ENCODE measurements around the gene CD8B. TPM values are rescaled to one million over a fixed set of nuclear protein-coding genes. Genes with fewer than 3 reads are reported as not detected.

CD8B gene
- total and polyA plus RNA-seq, 2 of the 13 experiments (the other 11 are each of a cell fraction or from before 2014, with no cell fraction given) = 0.04 TPM; not detected in 1

DNA sequence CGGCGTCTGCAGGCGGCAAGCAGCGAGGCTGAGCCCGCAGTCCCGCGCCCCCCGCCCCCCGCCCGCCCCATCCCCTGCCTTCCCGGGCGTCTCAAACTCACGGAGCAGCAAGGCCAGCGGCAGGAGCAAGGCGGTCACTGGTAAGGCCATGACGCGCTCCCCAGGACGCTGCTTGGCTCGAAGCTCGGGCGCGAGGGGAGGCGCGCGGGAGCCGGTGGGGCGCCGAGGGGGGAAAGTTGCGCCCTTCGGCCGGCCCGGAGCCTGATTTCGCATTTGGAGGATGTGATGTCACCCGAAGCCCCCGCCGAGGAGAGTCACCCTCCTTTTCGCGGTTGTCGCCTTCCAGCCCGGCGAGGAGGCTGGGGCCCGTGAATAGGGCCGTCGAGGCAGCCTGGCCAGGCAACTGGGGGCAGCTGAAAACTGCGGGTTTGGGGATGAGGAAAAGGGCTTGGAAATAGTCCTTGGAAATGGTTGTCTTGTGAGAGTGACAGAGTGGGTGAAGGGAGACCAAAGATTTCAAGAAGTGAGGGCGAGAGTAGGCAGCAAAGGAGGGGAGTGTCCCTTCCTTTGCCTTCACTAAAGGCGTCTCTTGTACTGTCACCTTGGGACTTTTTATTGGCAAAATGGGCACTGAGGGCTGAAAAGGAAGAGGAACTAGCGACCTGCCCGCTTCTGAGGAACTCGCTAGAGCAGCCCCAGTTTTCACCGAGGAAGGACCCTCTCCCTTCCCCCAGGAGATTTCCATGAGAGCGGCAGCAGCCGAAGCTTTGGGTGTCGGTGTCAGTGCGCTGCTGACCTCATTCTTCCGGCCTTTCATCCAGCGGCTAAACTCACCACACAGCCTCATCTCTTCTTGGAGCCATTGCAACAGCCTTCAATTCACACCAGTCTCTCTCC, 70.8 kb downstream of the CD8B start, which contains the start of gene CD8A:
CD8A (minus strand) TSS at position 238 of the 897 bp plus-strand sequence; CDS start at position 150, 88 bp downstream.
- ChIA-PET CTCF (ENCODE audit: low intra/inter-chr PET ratio, low total read pairs) (no interaction called here), POLR2A (no interaction called here)
- Histone ChIP-seq H3K27me3 (ENCODE audit: control insufficient read depth in 1 of 2, insufficient read depth in 2 of 2, low read length in 2 of 2) (peaks cover 10 to 67% of the 10 kb centered on the region in 2 experiments), H4K20me1 (ENCODE audit: insufficient read depth, low read length) (no peaks in the 10 kb centered on the region), H3K27ac (ENCODE audit: extremely low read length, insufficient read depth, low read length) (no peak within 1 kb of the TSS), H2AFZ (ENCODE audit: low read length) (no peak within 1 kb of the TSS), H3K4me2 (ENCODE audit: low read depth, low read length) (peak within 1 kb of the TSS; percentile 44), H3K4me1 (ENCODE audit: insufficient read depth, low read length) (peaks cover 9% of the 10 kb centered on the region; the same call in 1 of the 2 replicates), H3K79me2 (ENCODE audit: insufficient read depth, low read length) (no peaks in the 10 kb centered on the region), H3K9me3 (ENCODE audit: low read length) (peaks cover 3% of the 10 kb centered on the region; the same call in 1 of the 2 replicates), H3K4me3 (replicated peaks in 1 of 3; ENCODE audit: insufficient read depth in 1 of 3, low read depth in 2 of 3, low read length in 3 of 3) (peak within 1 kb of the TSS in 1 of 3 experiments; percentile 39; a peak in 1 of 6 replicates), H3K9ac (ENCODE audit: insufficient read depth, low read depth, low read length) (no peak within 1 kb of the TSS), H3K36me3 (replicated peaks in 1 of 2; ENCODE audit: control insufficient read depth in 1 of 2, insufficient read depth in 2 of 2, low read length in 2 of 2) (no peaks in the 10 kb centered on the region)
- intact Hi-C loops (cut with micrococcal nuclease; ENCODE audit: unreplicated experiment) = no loop called here
- BruUV-seq (replicated peaks) = no TSS peak
- TF ChIP-seq CCAR2 (optimal IDR thresholded peaks at IDR 0.05; ENCODE audit: low read depth, low read length) = no peak
- 0 out of 2 replicates have a peak, but pooled peaks have one; percentile 76 for TF ChIP-seq EZH2 (conservative IDR thresholded peaks at IDR 0.05; ENCODE audit: low read depth, low read length)
- ATAC-seq (peak; percentile 33), DNase-seq (ENCODE audit: low spot score) (no peak), FAIRE-seq (no peak)
- WGBS (ENCODE audit: low lambda C conversion rate) = 48% methylated on average over 39 of the region's 57 CpGs
- in situ Hi-C loops (cut with HindIII; ENCODE audit: extremely low pct_ligation_motif_present, low pct_unique_long_range_greater_than_20kb) = no loop called here

DNA sequence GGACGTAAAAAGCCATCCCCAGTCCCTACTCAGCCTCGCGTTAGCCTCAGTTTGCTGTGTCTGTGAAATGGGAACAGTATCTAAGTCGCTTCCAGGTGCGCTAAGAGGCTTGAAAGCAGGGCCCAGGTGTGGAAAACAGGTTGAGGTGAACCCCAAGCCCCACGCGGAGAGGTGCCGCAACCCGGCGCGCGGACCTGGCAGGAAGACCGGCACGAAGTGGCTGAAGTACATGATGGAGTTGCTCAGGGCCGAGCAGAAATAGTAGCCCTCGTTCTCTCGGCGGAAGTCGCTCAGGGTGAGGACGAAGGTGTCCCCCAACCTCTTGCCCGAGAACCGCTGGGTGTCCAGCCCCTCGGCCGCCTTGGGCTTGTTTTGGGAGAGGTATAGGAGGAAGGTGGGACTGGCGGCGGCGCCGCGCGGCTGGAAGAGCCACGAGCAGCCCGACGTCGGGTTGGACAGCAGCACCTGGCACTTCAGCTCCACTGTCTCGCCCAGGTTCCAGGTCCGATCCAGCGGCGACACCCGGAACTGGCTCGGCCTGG, 71.5 kb downstream of the CD8B start:
- DNase-seq (ENCODE audit: low spot score) = no peak
- Histone ChIP-seq H3K4me1 (ENCODE audit: insufficient read depth, low read length) (peaks cover 9% of the 10 kb centered on the region; the same call in 1 of the 2 replicates), H4K20me1 (ENCODE audit: insufficient read depth, low read length) (no peaks in the 10 kb centered on the region), H2AFZ (ENCODE audit: low read length) (no peak overlapping the region), H3K27ac (ENCODE audit: extremely low read length, insufficient read depth, low read length) (no peak overlapping the region), H3K4me3 (replicated peaks in 1 of 3; ENCODE audit: insufficient read depth in 1 of 3, low read depth in 2 of 3, low read length in 3 of 3) (no peak overlapping the region; a peak in 1 of 6 replicates), H3K9me3 (ENCODE audit: low read length) (no peaks in the 10 kb centered on the region), H3K27me3 (ENCODE audit: control insufficient read depth in 1 of 2, insufficient read depth in 2 of 2, low read length in 2 of 2) (peaks cover 10 to 70% of the 10 kb centered on the region in 2 experiments), H3K4me2 (ENCODE audit: low read depth, low read length) (no peak overlapping the region), H3K79me2 (ENCODE audit: insufficient read depth, low read length) (no peaks in the 10 kb centered on the region), H3K9ac (ENCODE audit: insufficient read depth, low read depth, low read length) (no peak overlapping the region), H3K36me3 (replicated peaks in 1 of 2; ENCODE audit: control insufficient read depth in 1 of 2, insufficient read depth in 2 of 2, low read length in 2 of 2) (no peaks in the 10 kb centered on the region)
- in situ Hi-C loops (cut with HindIII; ENCODE audit: extremely low pct_ligation_motif_present, low pct_unique_long_range_greater_than_20kb) = no loop called here
- ATAC-seq = peak; percentile 27
- 69% methylated on average over 32 of the region's 40 CpGs for WGBS (ENCODE audit: low lambda C conversion rate)
- POLR2A ChIA-PET = no interaction called here
- no TSS peak for BruUV-seq (replicated peaks)
- FAIRE-seq = no peak
- CTCF ChIA-PET (ENCODE audit: low intra/inter-chr PET ratio, low total read pairs) = no interaction called here
- intact Hi-C loops (cut with micrococcal nuclease; ENCODE audit: unreplicated experiment) = no loop called here
- TF ChIP-seq ZMYM3 (CRISPR knock-in tag; IDR thresholded peaks at IDR 0.05) (peak; percentile 64; the same call in 1 of the 2 replicates), HNRNPK (IDR thresholded peaks at IDR 0.05; ENCODE audit: low read depth, low read length, poor library complexity, severe bottlenecking) (no peak), ONECUT2 (CRISPR knock-in tag; IDR thresholded peaks at IDR 0.05) (no peak), NR3C1 (CRISPR knock-in tag; IDR thresholded peaks at IDR 0.05) (no peak), ATF7 (IDR thresholded peaks at IDR 0.05) (no peak), ATF7 (CRISPR knock-in tag; IDR thresholded peaks at IDR 0.05) (no peak), PRMT3 (CRISPR knock-in tag; IDR thresholded peaks at IDR 0.05; ENCODE audit: borderline replicate concordance, low read depth) (no peak), ZNF629 (CRISPR knock-in tag; conservative IDR thresholded peaks at IDR 0.05) (peak; percentile 93), SIN3B (IDR thresholded peaks at IDR 0.05; ENCODE audit: low read length) (no peak), HCFC1 (IDR thresholded peaks at IDR 0.05; ENCODE audit: low read depth, low read length) (no peak), ZNF766 (CRISPR knock-in tag; IDR thresholded peaks at IDR 0.05; ENCODE audit: borderline replicate concordance) (no peak), HMG20A (CRISPR knock-in tag; IDR thresholded peaks at IDR 0.05; ENCODE audit: borderline replicate concordance) (no peak)
- TF ChIP-seq, protein P1, sequence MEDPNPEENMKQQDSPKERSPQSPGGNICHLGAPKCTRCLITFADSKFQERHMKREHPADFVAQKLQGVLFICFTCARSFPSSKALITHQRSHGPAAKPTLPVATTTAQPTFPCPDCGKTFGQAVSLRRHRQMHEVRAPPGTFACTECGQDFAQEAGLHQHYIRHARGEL (CRISPR knock-in tag; IDR thresholded peaks at IDR 0.05) = no peak
- TF ChIP-seq, protein P2, sequence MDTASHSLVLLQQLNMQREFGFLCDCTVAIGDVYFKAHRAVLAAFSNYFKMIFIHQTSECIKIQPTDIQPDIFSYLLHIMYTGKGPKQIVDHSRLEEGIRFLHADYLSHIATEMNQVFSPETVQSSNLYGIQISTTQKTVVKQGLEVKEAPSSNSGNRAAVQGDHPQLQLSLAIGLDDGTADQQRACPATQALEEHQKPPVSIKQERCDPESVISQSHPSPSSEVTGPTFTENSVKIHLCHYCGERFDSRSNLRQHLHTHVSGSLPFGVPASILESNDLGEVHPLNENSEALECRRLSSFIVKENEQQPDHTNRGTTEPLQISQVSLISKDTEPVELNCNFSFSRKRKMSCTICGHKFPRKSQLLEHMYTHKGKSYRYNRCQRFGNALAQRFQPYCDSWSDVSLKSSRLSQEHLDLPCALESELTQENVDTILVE (CRISPR knock-in tag; IDR thresholded peaks at IDR 0.05) = no peak
